Mesodermal cell (in vitro differentiated cells): ENCODE data around the gene GABRR2.

Source experiments
- H3K27ac ChIP-seq: 2 replicates; pipeline ENCODE4 v1.7.0; 2013; ENCODE audit warnings: mild to moderate bottlenecking, low read depth, low read length, moderate library complexity; ENCODE audit not compliant: severe bottlenecking
- H3K36me3 ChIP-seq: 2 replicates; pipeline ENCODE4 v1.7.1; 2013; ENCODE audit warnings: mild to moderate bottlenecking, low read length, moderate library complexity; ENCODE audit not compliant: control insufficient read depth, insufficient read depth
- H3K4me1 ChIP-seq: one replicate; pipeline ENCODE4 v1.7.1; 2013; ENCODE audit warnings: mild to moderate bottlenecking, low read length; ENCODE audit not compliant: insufficient read depth, control insufficient read depth, poor library complexity, severe bottlenecking
- H3K4me3 ChIP-seq: 2 replicates; pipeline ENCODE4 v1.7.0; 2013; ENCODE audit warnings: low read length, control low read depth, mild to moderate bottlenecking; ENCODE audit not compliant: insufficient read depth, poor library complexity, severe bottlenecking; ENCODE audit errors: extremely low read depth
- H3K9me3 ChIP-seq: 2 replicates; pipeline ENCODE4 v1.7.1; 2013; ENCODE audit warnings: mild to moderate bottlenecking, low read length, moderate library complexity; ENCODE audit not compliant: control insufficient read depth
- WGBS, 2 experiments: methylation state at CpG; one replicate each; pipeline ENCODE4 v1.1.5; 2013; ENCODE audit warnings: missing lambda C conversion rate in 2 of 2; ENCODE audit not compliant: insufficient coverage in 2 of 2; 5-methylcytosine and 5-hydroxymethylcytosine counted together

GABRR2 gene

DNA sequence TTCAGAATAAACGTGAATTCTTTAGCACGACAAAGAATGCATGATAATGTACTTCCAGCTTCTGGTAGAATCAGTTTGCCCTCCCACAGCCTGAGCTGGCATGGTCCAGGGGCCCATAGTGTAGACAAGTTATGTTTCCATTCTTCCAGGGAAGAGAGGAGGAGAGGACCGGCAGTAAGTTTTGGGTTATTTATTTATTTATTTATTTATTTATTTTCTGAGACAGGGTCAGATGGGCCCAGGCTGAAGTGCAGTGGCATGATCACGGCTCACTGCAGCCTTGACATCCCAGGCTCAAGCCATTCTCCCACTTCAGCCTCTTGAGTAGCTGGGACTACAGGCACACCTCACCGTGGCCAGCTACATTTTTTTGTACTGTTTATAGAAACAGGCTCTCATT, 102.6 kb downstream of the GABRR2 start:
- H3K27ac ChIP-seq, result no peak overlapping the region
- no peaks in the 10 kb centered on the region for H3K36me3 ChIP-seq
- 13 to 72% methylated on average over 2 of the region's 5 CpGs for WGBS, 2 experiments
- H3K4me3 ChIP-seq, result no peak overlapping the region
- no peaks in the 10 kb centered on the region for H3K4me1 ChIP-seq
- no peaks in the 10 kb centered on the region for H3K9me3 ChIP-seq

DNA sequence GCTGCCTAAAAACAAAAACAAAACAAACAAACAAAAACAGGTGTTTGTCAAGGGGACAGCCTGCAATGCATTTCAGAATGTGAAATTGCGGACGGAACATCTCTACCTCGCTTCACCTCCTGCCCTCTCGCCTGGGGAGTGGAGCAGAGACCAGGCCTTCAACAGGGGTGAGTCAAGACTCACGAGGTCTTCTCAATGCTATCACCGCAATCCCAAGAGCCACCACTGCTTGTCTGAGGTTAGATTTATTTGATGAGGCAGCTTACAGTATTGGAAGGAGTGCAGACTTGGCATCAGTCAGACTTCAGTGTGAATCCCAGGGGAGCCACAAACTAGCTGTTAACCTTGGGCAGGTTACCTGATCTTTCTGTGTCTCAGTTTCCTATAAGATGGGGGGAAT, 105.6 kb downstream of the GABRR2 start:
- Histone ChIP-seq H3K36me3 (no peaks in the 10 kb centered on the region), H3K4me3 (no peak overlapping the region), H3K27ac (no peak overlapping the region), H3K4me1 (no peaks in the 10 kb centered on the region), H3K9me3 (no peaks in the 10 kb centered on the region)
- WGBS, 2 experiments, result 88 to 100% methylated on average over 4 to 6 of the region's 6 CpGs

DNA sequence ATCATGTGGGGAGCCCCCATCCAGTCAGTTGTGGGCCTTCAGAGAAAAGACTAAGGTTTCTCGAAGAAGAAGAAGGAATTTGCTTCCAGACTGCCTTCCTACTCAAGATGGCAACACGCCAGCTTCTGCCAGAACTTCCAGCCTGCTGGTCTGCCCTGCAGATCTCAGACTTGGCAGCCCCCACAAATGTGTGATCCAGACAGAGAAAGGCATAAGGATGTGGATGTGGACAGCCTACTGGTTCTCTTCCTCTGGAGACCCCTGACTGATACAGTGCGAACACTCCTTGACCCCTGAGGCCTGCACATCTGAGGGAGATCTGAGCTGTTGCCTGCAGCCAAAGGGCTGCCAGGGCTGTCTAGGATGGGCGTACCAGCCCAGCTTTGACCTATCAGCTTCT, 106.5 kb downstream of the GABRR2 start:
- Histone ChIP-seq H3K27ac (no peak overlapping the region), H3K36me3 (no peaks in the 10 kb centered on the region), H3K9me3 (no peaks in the 10 kb centered on the region), H3K4me1 (no peaks in the 10 kb centered on the region), H3K4me3 (no peak overlapping the region)
- WGBS, 2 experiments, result 95 to 97% methylated on average over 3 to 4 of the region's 4 CpGs
